Measurements from ENCODE around the gene SRBD1. TPM values are rescaled to one million over a fixed set of nuclear protein-coding genes. Genes with fewer than 3 reads are reported as not detected.

Gene SRBD1
- polyA plus RNA-seq, 2 of the 4 experiments (the other 2 are of a cell fraction): 11.0 to 13.7 TPM

GRCh38 chr2:45631955-45632354 lies 20.9 kb upstream of the SRBD1 start:
- Histone ChIP-seq H3K27ac (no peak overlapping the region), H3K4me2 (no peak overlapping the region), H3K4me1 (no peaks in the 10 kb centered on the region), H3K9me3 (no peaks in the 10 kb centered on the region), H3K4me3 (no peak overlapping the region)
- WGBS (ENCODE audit: missing lambda C conversion rate): 46% methylated on average over 3 of the region's 3 CpGs
- POLR2A ChIA-PET: no interaction called here
- no peak for ATAC-seq
- FAIRE-seq: no peak
- CTCF ChIA-PET: interaction anchor here (0.5 to 2.4 kb wide), 2 partner anchors 11 to 201 kb away, joined by 4 to 8 read pairs; no protein-coding TSS in a partner anchor
- no peak for DNase-seq (ENCODE audit: low read depth in 1 of 2, low spot score in 1 of 2)
- TF ChIP-seq CHD4 (IDR thresholded peaks at IDR 0.05; ENCODE audit: borderline replicate concordance) (no peak), ZFP36 (IDR thresholded peaks at IDR 0.05; ENCODE audit: borderline replicate concordance, partially characterized antibody) (no peak), HEYL (CRISPR knock-in tag; IDR thresholded peaks at IDR 0.05) (no peak), MYC (IDR thresholded peaks at IDR 0.05; ENCODE audit: borderline replicate concordance, low read length) (no peak), E2F6 (IDR thresholded peaks at IDR 0.05; ENCODE audit: borderline replicate concordance, low read depth) (no peak), RCOR1 (IDR thresholded peaks at IDR 0.05; ENCODE audit: low read depth, low read length) (no peak), ESRRA (IDR thresholded peaks at IDR 0.05; ENCODE audit: borderline replicate concordance, low read length) (no peak), USF2 (IDR thresholded peaks at IDR 0.05) (no peak), HOXB13 (CRISPR knock-in tag; IDR thresholded peaks at IDR 0.05; ENCODE audit: low read depth) (no peak), FOSL2 (IDR thresholded peaks at IDR 0.05) (no peak), FOSL2 (CRISPR knock-in tag; IDR thresholded peaks at IDR 0.05) (no peak), POLR2AphosphoS2 (conservative IDR thresholded peaks at IDR 0.05; ENCODE audit: low read length) (no peak), HOXB5 (CRISPR knock-in tag; IDR thresholded peaks at IDR 0.05) (no peak), EHF (CRISPR knock-in tag; IDR thresholded peaks at IDR 0.05) (no peak), TP53 (CRISPR knock-in tag; IDR thresholded peaks at IDR 0.05) (no peak), JUNB (IDR thresholded peaks at IDR 0.05) (no peak), KDM5A (IDR thresholded peaks at IDR 0.05) (no peak), HES2 (IDR thresholded peaks at IDR 0.05) (no peak), SREBF2 (IDR thresholded peaks at IDR 0.05) (no peak), HDAC2 (IDR thresholded peaks at IDR 0.05) (no peak), RNF2 (IDR thresholded peaks at IDR 0.05; ENCODE audit: borderline replicate concordance, low read depth) (no peak)

- FAIRE-seq: no peak
- ChIA-PET POLR2A (no interaction called here), CTCF (interaction anchor here (0.6 to 2.4 kb wide), 3 partner anchors 11 to 23 kb away, joined by 3 to 8 read pairs (median 3); no protein-coding TSS in a partner anchor)
Observed at GRCh38 chr2:45631319-45631718, 20.3 kb upstream of the SRBD1 start.

More at GRCh38 chr2:45631319-45631718, 20.3 kb upstream of the SRBD1 start:
- 81% methylated on average over 3 of the region's 3 CpGs for WGBS (ENCODE audit: missing lambda C conversion rate)
- Histone ChIP-seq H3K27ac (no peak overlapping the region), H3K4me2 (no peak overlapping the region), H3K4me1 (no peaks in the 10 kb centered on the region), H3K4me3 (no peak overlapping the region), H3K9me3 (no peaks in the 10 kb centered on the region)
- TF ChIP-seq ZC3H11A (IDR thresholded peaks at IDR 0.05) (no peak), KDM5A (IDR thresholded peaks at IDR 0.05) (no peak), CHD2 (IDR thresholded peaks at IDR 0.05; ENCODE audit: low read length, partially characterized antibody) (no peak), FOXS1 (CRISPR knock-in tag; IDR thresholded peaks at IDR 0.05) (no peak), ZNF302 (CRISPR knock-in tag; IDR thresholded peaks at IDR 0.05) (no peak), RARB (CRISPR knock-in tag; IDR thresholded peaks at IDR 0.05) (no peak), ATOH8 (CRISPR knock-in tag; IDR thresholded peaks at IDR 0.05; ENCODE audit: low read depth) (no peak), ELK1 (IDR thresholded peaks at IDR 0.05; ENCODE audit: low read depth, low read length) (no peak), FOSB (CRISPR knock-in tag; IDR thresholded peaks at IDR 0.05) (no peak)
- ATAC-seq: no peak
- DNase-seq (ENCODE audit: low read depth in 1 of 2, low spot score in 1 of 2): no peak
